ENCODE measurements around the gene SMIM5. TPM values are rescaled to one million over a fixed set of nuclear protein-coding genes. Genes with fewer than 3 reads are reported as not detected.

The SMIM5 gene
- polyA plus RNA-seq, 3 donors, result 6.6 to 9.2 (median 8.1) TPM

GRCh38 chr17:75661531-75661930, 28.3 kb downstream of the SMIM5 start:
- no peak for DNase-seq

- no peak for DNase-seq
Observed at GRCh38 chr17:75662511-75662910, 29.3 kb downstream of the SMIM5 start.

- DNase-seq, result no peak
Observed at GRCh38 chr17:75664099-75664549, 30.9 kb downstream of the SMIM5 start.

GRCh38 chr17:75665981-75666380, 32.7 kb downstream of the SMIM5 start:
- DNase-seq, result no peak

GRCh38 chr17:75666959-75667790, 33.9 kb downstream of the SMIM5 start, which contains the start of the genes RECQL5 and SAP30BP:
TSS of gene RECQL5 (minus strand) at chr17:75667154. CDS start at chr17:75666557, 597 bp downstream.
TSS of gene SAP30BP (plus strand) at chr17:75667338. CDS start at chr17:75667373, 35 bp downstream.
- DNase-seq, result peak; percentile 98

GRCh38 chr17:75667825-75668224, 34.6 kb downstream of the SMIM5 start:
- no peak for DNase-seq

- no peak for DNase-seq
Observed at GRCh38 chr17:75668489-75668888, 35.3 kb downstream of the SMIM5 start.

- DNase-seq, result no peak
Observed at GRCh38 chr17:75670868-75671267, 37.6 kb downstream of the SMIM5 start.

GRCh38 chr17:75672011-75672410, 38.8 kb downstream of the SMIM5 start:
- DNase-seq, result no peak

GRCh38 chr17:75673487-75673886, 40.3 kb downstream of the SMIM5 start:
- DNase-seq, result no peak

- no peak for DNase-seq
Observed at GRCh38 chr17:75676461-75676860, 43.2 kb downstream of the SMIM5 start.

GRCh38 chr17:75679706-75680211, 46.5 kb downstream of the SMIM5 start:
- DNase-seq, result no peak

- DNase-seq, result no peak
Observed at GRCh38 chr17:75680431-75680830, 47.2 kb downstream of the SMIM5 start.

GRCh38 chr17:75681289-75681688, 48.1 kb downstream of the SMIM5 start:
- DNase-seq, result no peak

GRCh38 chr17:75683583-75683982, 50.3 kb downstream of the SMIM5 start:
- no peak for DNase-seq

GRCh38 chr17:75684249-75684648, 51.0 kb downstream of the SMIM5 start:
- no peak for DNase-seq

- DNase-seq, result no peak
Observed at GRCh38 chr17:75684924-75685323, 51.7 kb downstream of the SMIM5 start.

- DNase-seq, result no peak
Observed at GRCh38 chr17:75685499-75685898, 52.3 kb downstream of the SMIM5 start.

- no peak for DNase-seq
Observed at GRCh38 chr17:75688209-75688825, 55.1 kb downstream of the SMIM5 start.

- no peak for DNase-seq
Observed at GRCh38 chr17:75689441-75689873, 56.2 kb downstream of the SMIM5 start.

Data from renal pelvis (tissue), 4 donors.